ENCODE data around the gene REEP1. TPM values are rescaled to one million over a fixed set of nuclear protein-coding genes. Genes with fewer than 3 reads are reported as not detected.

REEP1 gene
- total and polyA plus RNA-seq, 2 of the 13 experiments (the other 11 are each of a cell fraction or from before 2014, with no cell fraction given): 0.27 TPM; not detected in 1

DNA sequence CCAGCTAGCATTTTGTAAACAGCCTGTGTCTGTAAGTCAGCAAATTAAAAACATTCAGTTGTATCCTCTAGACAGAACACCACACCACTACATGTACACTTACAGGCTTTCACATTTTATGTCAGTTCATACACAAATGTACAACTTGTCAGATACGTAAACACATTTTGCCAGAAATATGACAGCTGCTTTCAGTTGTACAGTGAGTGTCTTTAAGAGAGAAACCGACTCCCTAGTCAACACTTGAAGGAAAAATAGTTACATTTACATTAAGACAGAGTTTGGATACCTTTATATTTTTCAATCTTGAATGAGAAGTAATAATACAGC, 123.0 kb downstream of the REEP1 start:
- FAIRE-seq (no peak), DNase-seq (ENCODE audit: low spot score) (no peak), ATAC-seq (no peak)
- intact Hi-C loops (cut with micrococcal nuclease; ENCODE audit: unreplicated experiment): no loop called here
- POLR2A ChIA-PET: interaction anchor here (1.5 kb wide), 2 partner anchors 15 to 19 kb away, joined by 5 to 6 read pairs; partner anchors contain the start of genes IMMT and MRPL35
- Histone ChIP-seq H3K9me3 (ENCODE audit: low read length) (no peaks in the 10 kb centered on the region), H3K36me3 (replicated peaks in 1 of 2; ENCODE audit: control insufficient read depth in 1 of 2, insufficient read depth in 2 of 2, low read length in 2 of 2) (peaks cover 15 to 41% of the 10 kb centered on the region in 2 experiments), H4K20me1 (ENCODE audit: insufficient read depth, low read length) (no peaks in the 10 kb centered on the region), H2AFZ (ENCODE audit: low read length) (no peak overlapping the region), H3K27ac (ENCODE audit: extremely low read length, insufficient read depth, low read length) (no peak overlapping the region), H3K4me3 (replicated peaks in 1 of 3; ENCODE audit: insufficient read depth in 1 of 3, low read depth in 2 of 3, low read length in 3 of 3) (no peak overlapping the region), H3K4me1 (ENCODE audit: insufficient read depth, low read length) (peaks cover 73% of the 10 kb centered on the region), H3K27me3 (ENCODE audit: control insufficient read depth in 1 of 2, insufficient read depth in 2 of 2, low read length in 2 of 2) (no peaks in the 10 kb centered on the region), H3K9ac (ENCODE audit: insufficient read depth, low read depth, low read length) (no peak overlapping the region), H3K79me2 (ENCODE audit: insufficient read depth, low read length) (no peaks in the 10 kb centered on the region), H3K4me2 (ENCODE audit: low read depth, low read length) (no peak overlapping the region)
- 97% methylated on average over 2 of the region's 2 CpGs for WGBS (ENCODE audit: low lambda C conversion rate)
- CTCF ChIA-PET (ENCODE audit: low intra/inter-chr PET ratio, low total read pairs): no interaction called here
- in situ Hi-C loops (cut with HindIII; ENCODE audit: extremely low pct_ligation_motif_present, low pct_unique_long_range_greater_than_20kb): no loop called here
- BruUV-seq (replicated peaks): no TSS peak
- TF ChIP-seq KDM3A (CRISPR knock-in tag; IDR thresholded peaks at IDR 0.05; ENCODE audit: low read depth): no peak
- no peak for TF ChIP-seq MLLT10 (CRISPR knock-in tag; IDR thresholded peaks at IDR 0.05)
- TF ChIP-seq, protein P1, sequence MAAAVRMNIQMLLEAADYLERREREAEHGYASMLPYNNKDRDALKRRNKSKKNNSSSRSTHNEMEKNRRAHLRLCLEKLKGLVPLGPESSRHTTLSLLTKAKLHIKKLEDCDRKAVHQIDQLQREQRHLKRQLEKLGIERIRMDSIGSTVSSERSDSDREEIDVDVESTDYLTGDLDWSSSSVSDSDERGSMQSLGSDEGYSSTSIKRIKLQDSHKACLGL (CRISPR knock-in tag; IDR thresholded peaks at IDR 0.05): no peak
- TF ChIP-seq, protein P2, sequence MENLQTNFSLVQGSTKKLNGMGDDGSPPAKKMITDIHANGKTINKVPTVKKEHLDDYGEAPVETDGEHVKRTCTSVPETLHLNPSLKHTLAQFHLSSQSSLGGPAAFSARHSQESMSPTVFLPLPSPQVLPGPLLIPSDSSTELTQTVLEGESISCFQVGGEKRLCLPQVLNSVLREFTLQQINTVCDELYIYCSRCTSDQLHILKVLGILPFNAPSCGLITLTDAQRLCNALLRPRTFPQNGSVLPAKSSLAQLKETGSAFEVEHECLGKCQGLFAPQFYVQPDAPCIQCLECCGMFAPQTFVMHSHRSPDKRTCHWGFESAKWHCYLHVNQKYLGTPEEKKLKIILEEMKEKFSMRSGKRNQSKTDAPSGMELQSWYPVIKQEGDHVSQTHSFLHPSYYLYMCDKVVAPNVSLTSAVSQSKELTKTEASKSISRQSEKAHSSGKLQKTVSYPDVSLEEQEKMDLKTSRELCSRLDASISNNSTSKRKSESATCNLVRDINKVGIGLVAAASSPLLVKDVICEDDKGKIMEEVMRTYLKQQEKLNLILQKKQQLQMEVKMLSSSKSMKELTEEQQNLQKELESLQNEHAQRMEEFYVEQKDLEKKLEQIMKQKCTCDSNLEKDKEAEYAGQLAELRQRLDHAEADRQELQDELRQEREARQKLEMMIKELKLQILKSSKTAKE (CRISPR knock-in tag; IDR thresholded peaks at IDR 0.05; ENCODE audit: borderline replicate concordance): no peak
- TF ChIP-seq PAF1 (CRISPR knock-in tag; IDR thresholded peaks at IDR 0.05): no peak
- no peak for TF ChIP-seq SOX6 (IDR thresholded peaks at IDR 0.05)
- TF ChIP-seq SOX6 (CRISPR knock-in tag; IDR thresholded peaks at IDR 0.05): no peak
- no peak for TF ChIP-seq ZNF724P (CRISPR knock-in tag; IDR thresholded peaks at IDR 0.05; ENCODE audit: borderline replicate concordance)
- TF ChIP-seq, protein P3, sequence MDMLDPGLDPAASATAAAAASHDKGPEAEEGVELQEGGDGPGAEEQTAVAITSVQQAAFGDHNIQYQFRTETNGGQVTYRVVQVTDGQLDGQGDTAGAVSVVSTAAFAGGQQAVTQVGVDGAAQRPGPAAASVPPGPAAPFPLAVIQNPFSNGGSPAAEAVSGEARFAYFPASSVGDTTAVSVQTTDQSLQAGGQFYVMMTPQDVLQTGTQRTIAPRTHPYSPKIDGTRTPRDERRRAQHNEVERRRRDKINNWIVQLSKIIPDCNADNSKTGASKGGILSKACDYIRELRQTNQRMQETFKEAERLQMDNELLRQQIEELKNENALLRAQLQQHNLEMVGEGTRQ (IDR thresholded peaks at IDR 0.05; ENCODE audit: low read depth, low read length): no peak
- TF ChIP-seq, protein P3 (CRISPR knock-in tag; IDR thresholded peaks at IDR 0.05; ENCODE audit: borderline replicate concordance): no peak
- TF ChIP-seq ZFX (CRISPR knock-in tag; IDR thresholded peaks at IDR 0.05; ENCODE audit: low read depth): no peak
- no peak for TF ChIP-seq PRPF4 (IDR thresholded peaks at IDR 0.05; ENCODE audit: low read depth, low read length, poor library complexity, severe bottlenecking)
- TF ChIP-seq GABPA (IDR thresholded peaks at IDR 0.05; ENCODE audit: low read depth, low read length): no peak
- no peak for TF ChIP-seq GABPA (CRISPR knock-in tag; IDR thresholded peaks at IDR 0.05; ENCODE audit: low read depth)
- TF ChIP-seq, protein P4, sequence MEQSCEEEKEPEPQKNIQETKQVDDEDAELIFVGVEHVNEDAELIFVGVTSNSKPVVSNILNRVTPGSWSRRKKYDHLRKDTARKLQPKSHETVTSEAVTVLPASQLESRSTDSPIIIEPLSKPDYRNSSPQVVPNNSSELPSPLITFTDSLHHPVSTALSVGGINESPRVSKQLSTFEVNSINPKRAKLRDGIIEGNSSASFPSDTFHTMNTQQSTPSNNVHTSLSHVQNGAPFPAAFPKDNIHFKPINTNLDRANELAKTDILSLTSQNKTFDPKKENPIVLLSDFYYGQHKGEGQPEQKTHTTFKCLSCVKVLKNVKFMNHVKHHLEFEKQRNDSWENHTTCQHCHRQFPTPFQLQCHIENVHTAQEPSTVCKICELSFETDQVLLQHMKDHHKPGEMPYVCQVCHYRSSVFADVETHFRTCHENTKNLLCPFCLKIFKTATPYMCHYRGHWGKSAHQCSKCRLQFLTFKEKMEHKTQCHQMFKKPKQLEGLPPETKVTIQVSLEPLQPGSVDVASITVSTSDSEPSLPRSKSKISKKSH (CRISPR knock-in tag; IDR thresholded peaks at IDR 0.05; ENCODE audit: borderline replicate concordance): no peak
- TF ChIP-seq, protein P5, sequence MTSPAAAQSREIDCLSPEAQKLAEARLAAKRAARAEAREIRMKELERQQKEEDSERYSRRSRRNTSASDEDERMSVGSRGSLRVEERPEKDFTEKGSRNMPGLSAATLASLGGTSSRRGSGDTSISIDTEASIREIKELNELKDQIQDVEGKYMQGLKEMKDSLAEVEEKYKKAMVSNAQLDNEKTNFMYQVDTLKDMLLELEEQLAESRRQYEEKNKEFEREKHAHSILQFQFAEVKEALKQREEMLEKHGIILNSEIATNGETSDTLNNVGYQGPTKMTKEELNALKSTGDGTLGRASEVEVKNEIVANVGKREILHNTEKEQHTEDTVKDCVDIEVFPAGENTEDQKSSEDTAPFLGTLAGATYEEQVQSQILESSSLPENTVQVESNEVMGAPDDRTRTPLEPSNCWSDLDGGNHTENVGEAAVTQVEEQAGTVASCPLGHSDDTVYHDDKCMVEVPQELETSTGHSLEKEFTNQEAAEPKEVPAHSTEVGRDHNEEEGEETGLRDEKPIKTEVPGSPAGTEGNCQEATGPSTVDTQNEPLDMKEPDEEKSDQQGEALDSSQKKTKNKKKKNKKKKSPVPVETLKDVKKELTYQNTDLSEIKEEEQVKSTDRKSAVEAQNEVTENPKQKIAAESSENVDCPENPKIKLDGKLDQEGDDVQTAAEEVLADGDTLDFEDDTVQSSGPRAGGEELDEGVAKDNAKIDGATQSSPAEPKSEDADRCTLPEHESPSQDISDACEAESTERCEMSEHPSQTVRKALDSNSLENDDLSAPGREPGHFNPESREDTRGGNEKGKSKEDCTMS (CRISPR knock-in tag; conservative IDR thresholded peaks at IDR 0.05): no peak
- TF ChIP-seq KAT7 (CRISPR knock-in tag; IDR thresholded peaks at IDR 0.05; ENCODE audit: borderline replicate concordance): no peak
- no peak for TF ChIP-seq ZNF75D (CRISPR knock-in tag; IDR thresholded peaks at IDR 0.05; ENCODE audit: borderline replicate concordance)
